Activated CD8-positive, alpha-beta T cell treated with anti-CD3 and anti-CD28 coated beads for 36 hours (primary cell): ENCODE results near the gene SKOR1. TPM values are rescaled to one million over a fixed set of nuclear protein-coding genes. Genes with fewer than 3 reads are reported as not detected.

Source experiments
- ATAC-seq: fragments of 200-7000 bp; cut with Tn5 transposase; one replicate; pipeline ENCODE4 v1.10.0; 2021; ENCODE audit warnings: mild to moderate bottlenecking, moderate library complexity
- CTCF ChIA-PET: fragments of 350-600 bp; sonication (Branson Sonifier 250); formaldehyde crosslinking; loops from one replicate; lab custom pipeline; 2021; ENCODE audit warnings: antibody characterized with exemption; lab: Charles Lee
- POLR2A ChIA-PET: fragments of 350-600 bp; sonication (Branson Sonifier 250); formaldehyde crosslinking; loops from one replicate; lab custom pipeline; 2021; ENCODE audit warnings: antibody characterized with exemption; lab: Charles Lee
- DNase-seq: peaks from one replicate; pipeline ENCODE4 v3.0.0-alpha.2; 2020
- H3K27ac Mint-ChIP-seq: one replicate; pipeline ENCODE4 v1.8.0; 2021; ENCODE audit warnings: mild to moderate bottlenecking, mixed read lengths
- H3K27me3 Mint-ChIP-seq: one replicate; pipeline ENCODE4 v1.8.0; 2021; ENCODE audit warnings: mixed read lengths
- H3K36me3 Mint-ChIP-seq: one replicate; pipeline ENCODE4 v1.8.0; 2021; ENCODE audit warnings: low read depth, mixed read lengths
- H3K4me1 Mint-ChIP-seq: one replicate; pipeline ENCODE4 v1.8.0; 2021; ENCODE audit warnings: low read depth, mixed read lengths
- H3K4me3 Mint-ChIP-seq: one replicate; pipeline ENCODE4 v1.8.0; 2021; ENCODE audit warnings: mild to moderate bottlenecking, moderate library complexity, mixed read lengths
- H3K9me3 Mint-ChIP-seq: one replicate; pipeline ENCODE4 v1.8.0; 2021; ENCODE audit warnings: mixed read lengths
- CTCF ChIP-seq: fragments of 200-600 bp; IDR thresholded peaks from one replicate; pipeline ENCODE4 v1.8.0; 2022; ENCODE audit warnings: antibody characterized with exemption, mild to moderate bottlenecking
- intact Hi-C: fragments of 100-400 bp; cut with micrococcal nuclease; formaldehyde crosslinking; loops from one replicate; pipeline ENCODE4 v1.10.0; 2022
- total RNA-seq, 2 experiments: library from RNA; stranded (reverse); gene quantifications; one replicate each; pipeline ENCODE4 v1.2.3, GENCODE V29; 2021

Gene SKOR1
- total RNA-seq, 2 experiments from 2014 or later: 0.09 to 0.25 TPM

GRCh38 chr15:67835297-67836133 is 10.2 kb downstream of the SKOR1 start:
- H3K4me1 Mint-ChIP-seq: peaks cover 26% of the 10 kb centered on the region
- CTCF ChIA-PET: interaction anchor here (0.7 to 4.2 kb wide), 32 partner anchors 7 to 889 kb away, joined by 3 to 74 read pairs (median 3); partner anchors contain the start of gene SKOR1
- H3K36me3 Mint-ChIP-seq: peaks cover 2% of the 10 kb centered on the region
- DNase-seq (no peak), ATAC-seq (no peak)
- POLR2A ChIA-PET: interaction anchor here (0.8 to 1.2 kb wide), 3 partner anchors 12 to 379 kb away, joined by 3 read pairs; no protein-coding TSS in a partner anchor
- H3K27me3 Mint-ChIP-seq: peaks cover 57% of the 10 kb centered on the region
- intact Hi-C loops: loop anchor here (2.0 to 10.0 kb wide), 4 partner anchors 53 to 891 kb away; partner anchors contain the start of gene C15orf61
- TF ChIP-seq CTCF: no peak
- no peaks in the 10 kb centered on the region for H3K9me3 Mint-ChIP-seq
- peak overlapping the region; percentile 68 for H3K4me3 Mint-ChIP-seq
- H3K27ac Mint-ChIP-seq: no peak overlapping the region

- ChIA-PET CTCF (interaction anchor here (0.7 to 4.2 kb wide), 32 partner anchors 8 to 890 kb away, joined by 3 to 74 read pairs (median 3); partner anchors contain the start of gene SKOR1), POLR2A (interaction anchor here (1.0 kb wide), 1 partner anchor 379 kb away, joined by 3 read pairs; no protein-coding TSS in a partner anchor)
- H3K4me1 Mint-ChIP-seq: peaks cover 28% of the 10 kb centered on the region
- H3K27me3 Mint-ChIP-seq: peaks cover 51% of the 10 kb centered on the region
- no peak for TF ChIP-seq CTCF
- no peaks in the 10 kb centered on the region for H3K9me3 Mint-ChIP-seq
- peak overlapping the region; percentile 68 for H3K4me3 Mint-ChIP-seq
- ATAC-seq (no peak), DNase-seq (no peak)
- intact Hi-C loops: loop anchor here (2.0 to 10.0 kb wide), 4 partner anchors 53 to 891 kb away; partner anchors contain the start of gene C15orf61
- no peak overlapping the region for H3K27ac Mint-ChIP-seq
- peaks cover 2% of the 10 kb centered on the region for H3K36me3 Mint-ChIP-seq
Measured at GRCh38 chr15:67836134-67836455, 10.8 kb downstream of the SKOR1 start.

- Mint-ChIP-seq H3K27me3 (peaks cover 47% of the 10 kb centered on the region), H3K9me3 (no peaks in the 10 kb centered on the region), H3K4me3 (peak overlapping the region; percentile 68), H3K4me1 (peaks cover 30% of the 10 kb centered on the region), H3K27ac (no peak overlapping the region), H3K36me3 (peaks cover 2% of the 10 kb centered on the region)
- ATAC-seq (no peak), DNase-seq (peak; percentile 71)
- TF ChIP-seq CTCF: peak; percentile 99
- CTCF ChIA-PET: interaction anchor here (0.7 to 4.2 kb wide), 33 partner anchors 8 to 890 kb away, joined by 3 to 74 read pairs (median 3); partner anchors contain the start of gene SKOR1
- intact Hi-C loops: loop anchor here (2.0 to 10.0 kb wide), 4 partner anchors 54 to 892 kb away; partner anchors contain the start of gene C15orf61
- POLR2A ChIA-PET: interaction anchor here (1.0 kb wide), 1 partner anchor 380 kb away, joined by 3 read pairs; no protein-coding TSS in a partner anchor
Measured at GRCh38 chr15:67836477-67836876, 11.2 kb downstream of the SKOR1 start.

- no peak overlapping the region for H3K27ac Mint-ChIP-seq
- POLR2A ChIA-PET: no interaction called here
- H3K4me1 Mint-ChIP-seq: peaks cover 30% of the 10 kb centered on the region
- no peak overlapping the region for H3K4me3 Mint-ChIP-seq
- no peaks in the 10 kb centered on the region for H3K9me3 Mint-ChIP-seq
- CTCF ChIA-PET: interaction anchor here (0.6 to 4.2 kb wide), 8 partner anchors 12 to 380 kb away, joined by 3 to 74 read pairs (median 7); partner anchors contain the start of gene SKOR1
- ATAC-seq (no peak), DNase-seq (no peak)
- intact Hi-C loops: loop anchor here (2.0 to 10.0 kb wide), 4 partner anchors 54 to 892 kb away; partner anchors contain the start of gene C15orf61
- H3K36me3 Mint-ChIP-seq: peaks cover 2% of the 10 kb centered on the region
- peaks cover 44% of the 10 kb centered on the region for H3K27me3 Mint-ChIP-seq
- no peak for TF ChIP-seq CTCF
Measured at GRCh38 chr15:67836955-67837354, 11.6 kb downstream of the SKOR1 start.
